Measurements from ENCODE around the gene RCBTB1.

GRCh38 chr13:49607761-49608160 lies 22.4 kb upstream of the RCBTB1 start:
- no peak for TF ChIP-seq SIN3A (IDR thresholded peaks at IDR 0.05; ENCODE audit: borderline replicate concordance, insufficient read depth, low read length)
- no peak for TF ChIP-seq REST (IDR thresholded peaks at IDR 0.05; ENCODE audit: insufficient read depth in 1 of 2, low read depth in 2 of 2, low read length in 2 of 2)
- no peak for TF ChIP-seq TAF1 (IDR thresholded peaks at IDR 0.05; ENCODE audit: borderline replicate concordance, insufficient read depth, low read length)
- TF ChIP-seq POLR2AphosphoS5 (IDR thresholded peaks at IDR 0.05; ENCODE audit: low read depth, low read length): no peak
